Nephron (organoid): ENCODE data around the gene PCDH9.
A peak's percentile ranks its signal among the peaks of the same experiment; 100 is the strongest.

Source experiments
- H3K27ac Mint-ChIP-seq, 3 experiments: 2 replicates each; pipeline ENCODE4 v1.8.0; 2020; ENCODE audit warnings: mixed read lengths in 3 of 3, mild to moderate bottlenecking in 2 of 3, moderate library complexity in 1 of 3
- H3K27me3 Mint-ChIP-seq: 2 replicates; pipeline ENCODE4 v1.8.0; 2021; ENCODE audit warnings: low read depth, mild to moderate bottlenecking, moderate library complexity, mixed read lengths
- H3K36me3 Mint-ChIP-seq: 2 replicates; pipeline ENCODE4 v1.8.0; 2020; ENCODE audit warnings: low read depth, mixed read lengths
- H3K4me1 Mint-ChIP-seq: 2 replicates; pipeline ENCODE4 v1.8.0; 2020; ENCODE audit warnings: mixed read lengths
- H3K4me3 Mint-ChIP-seq, 3 experiments: 2 replicates each; pipeline ENCODE4 v1.8.0; 2020; ENCODE audit warnings: mild to moderate bottlenecking in 3 of 3, mixed read lengths in 3 of 3, moderate library complexity in 2 of 3
- H3K9me3 Mint-ChIP-seq: 2 replicates; pipeline ENCODE4 v1.8.0; 2020; ENCODE audit warnings: mixed read lengths
- CTCF ChIP-seq, 3 experiments: fragments of 200-600 bp; sonication (generic); IDR thresholded peaks; one replicate each; pipeline ENCODE4 v1.5.0; 2021; ENCODE audit warnings: antibody characterized with exemption in 3 of 3; ENCODE audit not compliant: unreplicated experiment in 3 of 3

Gene PCDH9

GRCh38 chr13:66407128-66407527, 823.0 kb downstream of the PCDH9 start:
- Mint-ChIP-seq H3K36me3 (no peaks in the 10 kb centered on the region), H3K27ac (peak overlapping the region; percentile 65 to 81 (median 76)), H3K27me3 (no peaks in the 10 kb centered on the region), H3K9me3 (no peaks in the 10 kb centered on the region), H3K4me1 (peaks cover 44% of the 10 kb centered on the region), H3K4me3 (no peak overlapping the region)
- TF ChIP-seq CTCF (IDR thresholded peaks at IDR 0.05; ENCODE audit: unreplicated experiment in 3 of 3): no peak

GRCh38 chr13:66405908-66406802, 824.0 kb downstream of the PCDH9 start:
- no peaks in the 10 kb centered on the region for H3K9me3 Mint-ChIP-seq
- no peak overlapping the region for H3K4me3 Mint-ChIP-seq
- peak overlapping the region; percentile 65 to 81 (median 76) for H3K27ac Mint-ChIP-seq
- H3K27me3 Mint-ChIP-seq: no peaks in the 10 kb centered on the region
- TF ChIP-seq CTCF (IDR thresholded peaks at IDR 0.05; ENCODE audit: unreplicated experiment in 3 of 3): no peak
- H3K4me1 Mint-ChIP-seq: peaks cover 43% of the 10 kb centered on the region
- H3K36me3 Mint-ChIP-seq: no peaks in the 10 kb centered on the region

- Mint-ChIP-seq H3K9me3 (no peaks in the 10 kb centered on the region), H3K27ac (no peak overlapping the region)
Observed at GRCh38 chr13:66402546-66402945, 827.6 kb downstream of the PCDH9 start.

GRCh38 chr13:66402066-66402465, 828.1 kb downstream of the PCDH9 start:
- no peaks in the 10 kb centered on the region for H3K36me3 Mint-ChIP-seq
- no peak for TF ChIP-seq CTCF (IDR thresholded peaks at IDR 0.05; ENCODE audit: unreplicated experiment in 3 of 3)

More at GRCh38 chr13:66402546-66402945, 827.6 kb downstream of the PCDH9 start:
- H3K36me3 Mint-ChIP-seq: no peaks in the 10 kb centered on the region
- peaks cover 33% of the 10 kb centered on the region for H3K4me1 Mint-ChIP-seq
- H3K4me3 Mint-ChIP-seq: no peak overlapping the region
- TF ChIP-seq CTCF (IDR thresholded peaks at IDR 0.05; ENCODE audit: unreplicated experiment in 3 of 3): no peak
- H3K27me3 Mint-ChIP-seq: no peaks in the 10 kb centered on the region

GRCh38 chr13:66400292-66400691, 829.8 kb downstream of the PCDH9 start:
- TF ChIP-seq CTCF (IDR thresholded peaks at IDR 0.05; ENCODE audit: unreplicated experiment in 3 of 3): no peak
- Mint-ChIP-seq H3K27ac (no peak overlapping the region), H3K36me3 (no peaks in the 10 kb centered on the region), H3K9me3 (no peaks in the 10 kb centered on the region), H3K4me1 (peaks cover 12% of the 10 kb centered on the region), H3K27me3 (no peaks in the 10 kb centered on the region), H3K4me3 (no peak overlapping the region)

More at GRCh38 chr13:66402066-66402465, 828.1 kb downstream of the PCDH9 start:
- H3K4me3 Mint-ChIP-seq: no peak overlapping the region
- peaks cover 29% of the 10 kb centered on the region for H3K4me1 Mint-ChIP-seq
- H3K27ac Mint-ChIP-seq: no peak overlapping the region
- no peaks in the 10 kb centered on the region for H3K27me3 Mint-ChIP-seq
- no peaks in the 10 kb centered on the region for H3K9me3 Mint-ChIP-seq

GRCh38 chr13:66399873-66400272, 830.3 kb downstream of the PCDH9 start:
- no peaks in the 10 kb centered on the region for H3K36me3 Mint-ChIP-seq
- no peaks in the 10 kb centered on the region for H3K27me3 Mint-ChIP-seq
- TF ChIP-seq CTCF (IDR thresholded peaks at IDR 0.05; ENCODE audit: unreplicated experiment in 3 of 3): no peak
- H3K4me3 Mint-ChIP-seq: no peak overlapping the region
- peaks cover 8% of the 10 kb centered on the region for H3K4me1 Mint-ChIP-seq
- no peaks in the 10 kb centered on the region for H3K9me3 Mint-ChIP-seq
- H3K27ac Mint-ChIP-seq: no peak overlapping the region
